Effector CD4-positive, alpha-beta T cell (primary cell): Measurements from ENCODE around the gene NPC1.
"Not testable (repeated sequence)": the region's sequence is repeated elsewhere in the genome, so short reads cannot be mapped to it uniquely, and the experiment has no call there.

ENCODE experiments used
- DNase-seq: peaks from one replicate; pipeline ENCODE4 v3.0.0-alpha.2; 2020

NPC1 gene

DNA sequence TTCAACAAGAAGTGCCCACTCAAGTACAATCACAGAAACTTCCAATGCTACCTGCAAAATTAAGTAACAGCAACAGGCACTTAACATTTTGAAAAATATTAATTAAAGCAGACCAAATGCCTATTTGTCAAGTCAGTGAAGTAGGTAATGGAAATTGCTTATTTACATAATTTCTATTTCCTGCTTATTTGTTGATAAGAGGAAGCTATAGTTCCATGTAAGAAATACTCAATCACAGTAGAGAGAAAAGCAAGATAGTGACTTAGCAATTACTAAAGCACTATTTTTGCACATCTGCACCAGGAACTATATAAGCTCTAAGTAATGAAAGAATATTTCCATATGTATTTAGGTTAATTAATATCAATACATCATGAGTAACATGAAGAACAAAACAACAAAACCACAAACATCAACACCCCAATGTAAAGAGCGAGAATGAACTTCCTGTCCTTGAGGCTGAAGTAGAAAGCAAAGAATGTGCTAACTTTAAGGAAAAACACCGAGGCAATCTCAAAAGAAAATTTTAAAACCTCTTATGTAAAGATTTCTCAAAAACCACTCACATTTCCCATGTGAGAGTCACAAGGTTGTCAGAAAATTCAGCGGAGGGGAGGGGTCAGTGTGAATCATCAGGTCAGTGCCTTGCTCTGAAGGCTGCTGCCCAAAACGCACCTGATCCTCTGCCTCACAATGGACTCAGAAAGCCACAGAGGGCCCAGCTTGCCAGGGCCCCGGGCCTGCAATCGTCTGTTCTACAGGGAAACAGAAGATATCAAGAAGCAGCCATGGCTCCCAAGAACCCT, 12.5 kb downstream of the NPC1 start:
- no peak for DNase-seq

DNA sequence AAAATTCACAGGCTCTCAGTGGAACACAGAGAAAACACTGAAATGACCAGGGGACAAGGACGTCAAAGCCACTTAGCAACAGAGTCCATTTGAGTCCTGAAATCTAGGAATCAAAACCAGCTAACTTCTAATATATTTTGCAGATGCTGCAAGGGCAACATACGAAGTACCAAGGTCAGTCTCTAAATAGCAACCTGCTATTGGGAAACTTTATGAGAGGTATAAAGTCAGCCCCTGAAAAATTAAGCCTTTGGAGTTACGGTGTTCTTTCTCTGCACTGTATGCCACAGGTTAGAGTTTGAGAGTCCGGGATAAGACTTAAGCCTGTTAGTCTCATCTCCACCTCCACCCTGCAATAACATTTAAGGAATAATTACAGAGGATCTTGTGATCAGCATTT, 13.3 kb downstream of the NPC1 start:
- no peak for DNase-seq

DNA sequence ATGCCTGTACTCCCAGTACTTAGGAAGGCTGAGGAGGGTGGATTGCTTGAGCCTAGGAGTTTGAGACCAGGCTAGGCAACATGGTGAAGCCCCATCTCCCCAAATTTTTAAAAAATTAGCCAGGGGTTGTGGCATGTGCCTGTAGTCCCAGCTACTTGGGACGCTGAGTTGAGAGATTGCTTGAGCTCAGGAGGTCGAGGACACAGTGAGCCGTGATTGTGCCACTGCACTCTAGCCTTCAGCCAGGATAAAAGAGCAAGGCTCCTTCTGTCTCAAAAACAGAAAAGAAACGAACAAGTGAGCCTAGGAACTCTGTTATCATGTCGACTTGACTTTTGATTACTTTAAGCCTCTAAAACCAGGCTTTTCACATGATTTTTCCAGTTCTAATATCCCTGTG, 13.7 kb downstream of the NPC1 start:
- DNase-seq: no peak

DNA sequence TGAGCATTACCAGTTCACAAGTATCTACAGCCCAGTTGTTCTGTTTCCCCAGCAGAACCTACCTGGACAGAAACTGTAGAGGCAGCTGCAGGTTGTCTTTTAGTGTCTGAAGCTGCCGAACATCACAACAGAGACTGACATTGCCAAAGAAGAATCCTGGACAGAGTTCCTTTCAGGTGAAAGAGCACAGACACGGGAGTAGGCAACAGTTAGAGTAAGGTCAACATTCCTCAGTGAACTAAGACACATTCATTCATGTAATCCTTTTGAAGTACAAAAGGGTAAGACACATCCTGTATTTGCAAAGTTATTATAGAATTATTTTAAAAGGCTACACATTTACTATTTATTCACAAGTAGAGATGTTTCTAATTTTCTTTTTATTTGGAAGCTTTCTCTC, 14.3 kb downstream of the NPC1 start:
- DNase-seq: no peak

DNA sequence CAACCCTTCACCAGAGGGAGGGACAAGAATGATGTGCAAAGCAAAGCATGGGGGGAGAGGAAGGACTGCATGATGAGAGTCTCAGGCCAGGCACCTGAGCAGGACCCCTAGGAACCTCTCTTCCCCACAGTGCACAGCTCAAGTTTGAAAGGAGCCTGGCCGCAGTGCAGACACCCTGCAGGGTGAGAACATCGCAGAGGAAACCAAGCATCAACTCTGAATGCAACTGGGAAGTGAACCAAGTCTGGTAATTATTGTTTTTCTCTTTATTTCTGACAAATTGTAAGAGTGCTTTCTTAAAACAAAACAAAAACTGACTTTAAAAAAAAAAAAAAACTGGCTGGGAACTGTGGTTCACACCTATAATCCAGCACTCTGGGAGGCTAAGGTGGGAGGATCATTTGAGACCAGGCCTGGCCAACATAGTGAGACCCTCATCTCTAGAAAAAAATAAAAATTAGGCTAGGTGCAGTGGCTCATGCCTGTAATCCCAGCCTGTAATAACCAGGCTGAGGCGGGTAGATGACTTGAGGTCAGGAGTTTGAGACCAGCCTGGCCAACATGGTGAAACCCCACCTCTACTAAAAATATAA, 15.3 kb downstream of the NPC1 start:
- DNase-seq: no peak

DNA sequence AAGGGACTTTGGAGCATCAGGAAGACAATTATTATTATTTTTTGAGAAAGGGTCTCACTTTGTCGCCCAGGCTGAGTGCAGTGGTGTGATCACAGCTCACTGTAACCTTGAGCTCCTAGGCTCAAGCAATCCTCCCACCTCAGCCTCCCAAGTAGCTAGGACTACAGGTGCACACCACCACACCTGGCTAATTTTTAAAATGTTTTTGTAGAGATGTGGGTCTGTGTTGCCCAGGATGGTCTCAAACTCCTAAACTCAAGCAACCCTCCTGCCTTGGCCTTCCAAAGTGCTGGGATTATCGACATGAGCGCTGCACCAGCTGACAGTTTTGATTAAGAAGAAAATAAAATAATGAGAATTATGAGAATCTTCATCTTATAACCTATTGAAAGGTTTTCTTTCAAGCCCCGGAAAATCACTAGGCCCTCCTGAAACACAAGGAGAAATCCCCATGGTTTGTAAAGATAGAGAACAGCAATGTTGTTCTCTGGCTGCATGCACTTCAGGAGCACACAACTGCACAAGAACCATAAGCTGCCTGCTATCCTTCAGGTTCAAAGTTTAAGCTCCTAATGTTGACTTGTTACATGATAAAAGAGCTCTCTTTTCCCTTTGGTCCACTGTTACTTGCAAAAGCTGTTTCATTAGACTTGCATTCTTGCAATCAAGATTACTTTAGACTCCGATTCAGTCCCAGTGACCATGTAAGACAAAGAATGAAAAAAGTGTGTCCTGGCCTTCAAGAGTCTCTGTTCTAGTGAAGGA, 16.8 kb downstream of the NPC1 start:
- no peak for DNase-seq

DNA sequence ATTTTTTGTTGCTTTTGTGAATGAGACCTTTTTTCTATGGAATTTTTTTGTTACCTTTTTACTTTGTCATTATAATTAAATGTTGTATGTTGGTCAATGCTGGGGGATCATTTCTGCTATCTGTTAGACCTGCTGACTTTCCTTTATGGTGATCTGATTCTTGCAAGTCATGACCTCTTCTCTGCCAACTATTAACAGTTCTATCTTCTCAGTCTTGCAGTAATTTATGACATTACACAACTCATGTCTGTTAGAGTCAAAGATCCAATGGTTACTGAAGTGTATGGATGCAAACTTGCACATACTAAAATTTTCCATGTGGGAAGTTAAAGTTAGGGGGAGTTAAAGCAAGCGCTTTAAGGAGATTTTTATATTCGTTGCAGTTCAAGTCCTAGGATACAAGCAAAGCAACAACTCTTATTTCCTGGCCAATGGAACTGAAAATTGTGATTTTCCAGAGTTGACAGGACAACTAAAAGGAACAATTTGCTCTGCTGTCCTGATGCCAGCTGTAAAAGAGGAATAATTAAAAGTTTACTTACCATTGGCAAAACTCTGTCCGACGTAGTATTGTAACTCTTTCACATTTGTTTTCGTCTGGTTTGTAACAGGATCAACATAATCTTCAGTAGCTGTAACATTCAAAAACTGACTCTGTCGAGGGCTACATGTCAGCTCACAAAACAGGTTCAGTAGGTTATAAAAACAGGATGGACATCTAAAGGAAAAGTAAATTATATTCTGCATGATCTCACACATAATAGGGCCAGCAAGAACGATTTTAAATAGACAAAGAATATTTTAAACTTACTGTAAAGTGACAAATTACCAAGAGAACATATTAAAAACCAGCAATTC, 17.8 kb downstream of the NPC1 start:
- no peak for DNase-seq

DNA sequence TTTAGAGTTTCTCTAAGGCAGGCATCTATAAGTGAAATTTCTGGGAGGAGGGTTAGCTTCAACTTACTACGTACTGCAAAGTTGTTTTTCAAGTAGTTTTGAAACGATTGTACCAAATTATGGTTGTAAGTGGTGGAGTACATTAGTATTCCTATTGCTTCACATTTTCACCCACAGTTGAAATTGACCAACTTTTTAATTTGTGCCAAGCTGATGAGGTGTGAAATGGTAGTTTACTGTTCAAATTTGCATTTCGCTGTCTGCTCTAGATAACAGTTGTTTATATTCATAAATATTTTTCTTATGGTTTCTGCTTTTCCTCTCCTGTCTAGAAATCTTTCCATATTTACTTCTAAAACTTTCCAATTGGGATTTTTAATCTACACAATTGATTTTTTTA, 18.6 kb downstream of the NPC1 start:
- DNase-seq: no peak

DNA sequence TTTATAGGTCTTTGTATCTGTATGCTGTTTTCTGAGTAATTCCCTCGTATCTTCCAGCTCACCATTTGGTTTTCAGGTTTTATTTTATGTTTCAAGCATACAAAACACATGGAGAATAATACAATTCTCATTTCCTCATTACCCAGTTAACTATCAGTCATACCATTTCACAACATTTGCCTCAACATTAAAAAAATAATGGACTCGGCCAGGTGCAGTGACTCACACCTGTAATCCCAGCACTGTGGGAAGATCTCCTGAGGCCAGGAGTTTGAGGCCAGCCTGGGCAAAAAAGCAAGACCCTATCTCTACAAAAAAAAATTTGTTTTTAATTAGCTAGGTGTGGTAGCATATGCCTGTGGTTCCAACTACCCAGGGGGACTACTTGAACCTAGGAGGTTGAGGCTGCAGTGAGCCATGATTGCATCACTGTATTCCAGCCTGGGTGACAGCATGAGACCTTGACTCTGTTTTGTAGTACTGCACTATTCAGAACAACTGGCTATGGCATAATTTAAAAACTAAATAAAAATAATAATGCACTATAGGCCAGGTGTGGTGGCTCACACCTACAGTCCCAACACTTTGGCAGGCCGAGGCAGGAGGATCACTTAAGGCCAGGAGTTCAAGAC, 20.3 kb downstream of the NPC1 start:
- no peak for DNase-seq

- DNase-seq: no peak
These were observed 22.8 kb downstream of the NPC1 start for GRCh38 chr18:23563377-23564043.

- no peak for DNase-seq
These were observed 26.1 kb downstream of the NPC1 start for GRCh38 chr18:23560186-23560585.

DNA sequence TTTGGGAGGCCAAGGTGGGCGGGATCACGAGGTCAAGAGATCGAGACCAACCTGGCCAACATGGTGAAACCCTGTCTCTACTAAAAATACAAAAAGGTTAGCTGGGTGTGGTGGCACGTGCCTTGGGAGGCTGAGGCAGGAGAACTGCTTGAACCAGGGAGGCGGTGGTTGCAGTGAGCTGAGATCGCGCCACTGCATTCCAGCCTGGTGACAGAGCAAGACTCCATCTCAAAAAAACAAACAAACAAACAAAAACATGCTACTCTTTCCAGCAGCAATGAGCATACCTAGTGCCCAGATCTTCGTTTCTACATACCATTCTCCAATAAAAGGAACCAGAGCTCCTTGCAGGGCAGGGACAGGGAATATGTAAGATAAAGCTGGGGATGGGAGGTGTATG, 28.8 kb downstream of the NPC1 start:
- DNase-seq: not testable (repeated sequence)

GRCh38 chr18:23556145-23556780, 30.0 kb downstream of the NPC1 start:
- no peak for DNase-seq

DNA sequence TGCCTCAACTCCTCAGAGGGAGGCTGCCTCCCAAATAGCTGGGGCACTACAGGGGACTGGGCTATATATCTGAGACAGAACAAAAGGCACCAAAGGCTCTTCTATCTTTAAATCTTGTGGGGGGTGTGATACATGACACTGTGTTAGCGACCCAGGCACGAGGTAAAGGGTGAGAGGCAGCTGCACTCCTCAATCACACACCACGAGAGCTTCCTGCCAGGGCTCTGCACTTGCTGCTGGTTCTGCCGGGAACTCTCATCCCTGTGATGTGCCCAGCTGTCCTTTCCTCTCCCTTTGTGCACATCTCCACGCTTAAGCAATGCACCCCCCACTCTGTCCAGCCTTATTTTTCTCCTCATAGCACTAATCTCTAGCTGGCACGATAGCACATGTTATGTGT, 32.4 kb downstream of the NPC1 start:
- DNase-seq: no peak

DNA sequence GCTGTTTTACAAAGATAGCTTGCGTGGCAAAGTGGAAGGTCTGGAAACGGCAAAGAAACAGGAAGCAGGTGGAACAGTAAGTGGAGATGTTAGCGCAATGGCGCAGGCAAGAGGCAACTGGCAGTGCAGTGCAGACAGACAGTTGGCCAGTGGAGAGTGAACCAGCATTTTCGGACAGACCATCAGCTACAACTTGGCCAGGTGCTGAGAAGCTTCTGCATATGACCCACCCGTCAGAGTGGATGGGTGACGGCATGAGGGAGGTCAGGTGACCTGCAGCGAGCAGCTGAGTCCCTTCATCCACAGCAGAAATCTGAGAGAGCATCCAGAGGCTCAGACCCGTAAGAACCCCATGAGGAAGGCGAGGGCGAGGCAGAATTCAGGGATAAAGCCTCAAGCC, 33.8 kb downstream of the NPC1 start:
- no peak for DNase-seq

DNA sequence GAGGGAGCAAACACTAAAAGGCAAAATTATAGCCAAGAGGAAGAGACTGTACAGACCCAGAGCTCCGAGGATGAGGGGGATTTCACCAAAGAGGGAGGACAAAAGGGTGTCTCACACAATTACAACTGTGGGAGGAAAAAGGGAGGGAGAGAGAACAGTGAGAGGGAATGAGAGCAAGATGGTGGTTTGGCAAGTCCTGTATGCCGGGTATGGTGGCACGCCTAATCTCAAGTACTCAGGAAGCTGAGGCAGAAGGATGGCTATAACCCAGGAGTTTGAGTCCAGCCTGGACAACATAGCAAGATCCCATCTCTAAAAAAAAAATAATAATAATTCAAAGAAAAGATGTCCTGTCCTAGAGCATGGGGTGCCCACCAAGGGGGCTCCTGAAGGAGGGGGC, 34.3 kb downstream of the NPC1 start:
- no peak for DNase-seq

- no peak for DNase-seq
These were observed 35.4 kb downstream of the NPC1 start for GRCh38 chr18:23550898-23551297.

GRCh38 chr18:23548719-23549118, 37.6 kb downstream of the NPC1 start:
- no peak for DNase-seq

- no peak for DNase-seq
These were observed 38.0 kb downstream of the NPC1 start for GRCh38 chr18:23548275-23548674.

DNA sequence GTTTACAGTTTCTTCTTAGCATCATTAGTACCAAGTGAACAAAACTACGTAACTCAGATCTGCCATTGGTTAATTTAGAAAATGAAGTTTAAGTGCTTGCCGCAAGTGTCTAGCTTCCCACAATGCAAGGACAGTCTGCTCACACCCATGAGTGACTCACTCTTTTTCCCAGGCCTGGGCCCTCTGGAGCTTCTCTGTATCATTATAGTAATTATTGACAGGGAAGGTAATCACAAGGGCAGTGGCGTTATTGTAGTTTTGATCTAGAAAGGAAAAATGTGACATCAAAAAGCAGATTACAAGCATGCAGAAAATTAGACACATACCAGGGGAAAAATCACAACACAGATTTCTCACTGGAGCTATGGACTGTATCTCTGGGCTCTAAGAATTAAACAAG, 38.5 kb downstream of the NPC1 start:
- no peak for DNase-seq

- DNase-seq: no peak
These were observed 39.0 kb downstream of the NPC1 start for GRCh38 chr18:23547306-23547705.
